Fibroblast of peridontal ligament (primary cell): Measurements from ENCODE around the gene SLC7A6OS.

Experiments
- DNase-seq: peaks from one replicate; pipeline ENCODE4 v3.0.0-alpha.2; 2010; ENCODE audit errors: extremely low read depth

SLC7A6OS gene

GRCh38 chr16:68279726-68280558 lies 30.8 kb downstream of the SLC7A6OS start:
- DNase-seq, result no peak

GRCh38 chr16:68276223-68276622 lies 34.5 kb downstream of the SLC7A6OS start:
- no peak for DNase-seq

DNA sequence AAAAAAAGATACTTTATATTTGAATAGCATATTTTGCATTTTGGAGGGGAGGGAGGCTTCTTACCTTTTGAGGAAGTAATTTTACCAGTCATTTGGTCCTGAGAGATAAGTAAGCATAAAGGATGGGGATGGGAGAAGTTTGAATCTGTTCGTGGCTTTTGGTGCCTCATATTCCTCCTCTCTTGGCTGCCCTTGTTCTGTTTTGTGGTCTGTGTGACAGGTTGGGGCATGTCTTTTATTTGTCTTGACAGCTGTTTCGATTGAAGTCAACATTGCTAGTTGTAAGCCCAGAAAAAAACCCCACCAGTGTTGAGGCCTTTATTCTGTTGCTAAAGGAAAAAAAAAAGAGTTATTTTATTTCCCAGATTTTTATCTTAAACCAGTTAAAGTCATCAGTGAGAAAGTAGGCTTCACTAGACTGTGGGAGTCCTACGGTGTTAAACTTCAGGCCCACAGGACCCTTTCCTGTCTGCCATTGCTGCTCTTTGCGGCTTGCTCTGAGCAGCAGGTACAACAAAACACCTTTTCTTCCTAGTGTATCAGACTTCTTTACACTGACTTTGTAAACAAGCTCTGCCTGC lies 35.0 kb downstream of the SLC7A6OS start:
- no peak for DNase-seq

GRCh38 chr16:68274441-68274840 lies 36.3 kb downstream of the SLC7A6OS start:
- no peak for DNase-seq

GRCh38 chr16:68273896-68274295 lies 36.9 kb downstream of the SLC7A6OS start:
- DNase-seq, result no peak

GRCh38 chr16:68273459-68273858 lies 37.3 kb downstream of the SLC7A6OS start:
- no peak for DNase-seq

GRCh38 chr16:68272507-68273209 lies 38.1 kb downstream of the SLC7A6OS start:
- DNase-seq, result no peak

GRCh38 chr16:68270353-68270752 lies 40.4 kb downstream of the SLC7A6OS start:
- DNase-seq, result no peak

GRCh38 chr16:68269793-68270192 lies 41.0 kb downstream of the SLC7A6OS start:
- DNase-seq, result no peak

DNA sequence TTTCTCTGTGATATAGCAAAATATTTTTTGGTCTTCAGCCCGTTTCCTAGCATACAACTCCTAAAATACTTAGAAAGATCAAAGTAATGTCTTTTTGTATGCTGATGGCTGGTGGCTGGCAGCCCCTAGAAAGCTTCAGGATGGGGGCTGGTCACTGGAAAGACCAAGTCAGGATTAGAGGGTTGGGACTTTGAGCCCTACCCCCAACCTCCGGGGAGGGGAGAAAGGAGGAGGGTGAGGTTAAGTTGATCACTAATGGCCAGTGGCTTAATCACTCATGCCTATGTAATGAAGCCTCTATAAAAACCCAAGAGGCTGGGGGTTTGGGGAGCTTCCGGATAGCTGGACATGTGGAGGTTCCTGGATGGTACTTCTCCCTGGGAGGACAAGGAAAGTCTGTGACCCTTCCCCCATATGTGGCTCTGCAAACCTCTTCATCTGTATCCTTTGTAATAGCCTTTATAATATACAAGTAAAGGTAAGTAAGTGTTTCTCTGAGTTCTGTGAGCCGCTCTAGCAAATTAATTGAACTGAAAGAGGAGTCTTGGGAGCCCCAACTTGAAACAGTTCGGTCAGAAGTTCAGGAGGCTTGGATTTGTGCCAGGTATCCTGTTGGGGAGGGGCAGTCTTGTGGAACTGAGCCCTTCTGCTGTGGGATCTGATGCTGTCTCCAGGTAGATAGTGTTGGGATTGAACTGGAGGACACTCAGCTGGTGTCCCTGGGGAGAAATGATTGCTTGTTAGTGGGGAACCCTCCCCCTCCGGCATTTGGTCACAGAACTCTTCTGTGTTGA lies 42.9 kb downstream of the SLC7A6OS start:
- DNase-seq, result no peak

DNA sequence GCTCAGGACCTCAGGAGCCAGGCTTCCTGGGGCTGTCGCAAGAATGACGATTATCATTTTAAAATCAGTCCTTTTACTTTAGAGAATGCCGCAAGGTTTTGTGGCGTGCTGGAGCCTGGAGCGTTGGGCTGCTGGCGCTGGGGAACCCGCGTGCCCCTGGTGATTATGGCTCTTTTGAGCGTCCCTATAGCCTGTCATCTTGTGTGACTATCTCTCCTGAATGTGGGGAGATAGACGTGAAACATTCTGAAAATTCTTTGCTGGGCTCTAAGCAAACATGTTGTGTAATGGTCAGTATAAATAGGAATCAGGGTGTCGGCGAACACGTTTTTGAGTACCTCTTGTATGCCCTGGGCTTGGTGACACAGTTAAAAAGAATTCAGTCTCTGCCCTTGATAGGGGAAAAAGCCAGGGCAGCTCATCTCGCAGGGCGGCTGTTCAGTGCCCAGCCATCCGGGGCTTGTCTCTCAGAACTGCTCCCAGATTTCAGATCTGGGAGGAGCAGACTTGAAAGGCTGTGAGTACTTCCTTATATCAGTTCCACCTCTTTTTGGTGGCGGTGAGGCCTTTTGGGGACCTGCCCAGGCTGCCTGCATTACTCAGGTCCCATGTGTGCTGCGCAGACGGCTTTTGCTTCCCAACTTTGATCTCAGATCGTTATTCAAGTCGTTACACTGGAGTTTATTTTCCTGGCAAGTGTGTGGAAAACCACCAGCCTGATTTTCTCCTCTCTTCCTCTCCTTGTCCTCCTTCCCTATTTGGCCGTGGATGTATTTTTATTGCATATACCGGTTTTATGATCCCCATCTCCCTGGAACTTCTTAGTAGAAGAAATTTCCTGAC lies 45.4 kb downstream of the SLC7A6OS start:
- peak; percentile 56 for DNase-seq

DNA sequence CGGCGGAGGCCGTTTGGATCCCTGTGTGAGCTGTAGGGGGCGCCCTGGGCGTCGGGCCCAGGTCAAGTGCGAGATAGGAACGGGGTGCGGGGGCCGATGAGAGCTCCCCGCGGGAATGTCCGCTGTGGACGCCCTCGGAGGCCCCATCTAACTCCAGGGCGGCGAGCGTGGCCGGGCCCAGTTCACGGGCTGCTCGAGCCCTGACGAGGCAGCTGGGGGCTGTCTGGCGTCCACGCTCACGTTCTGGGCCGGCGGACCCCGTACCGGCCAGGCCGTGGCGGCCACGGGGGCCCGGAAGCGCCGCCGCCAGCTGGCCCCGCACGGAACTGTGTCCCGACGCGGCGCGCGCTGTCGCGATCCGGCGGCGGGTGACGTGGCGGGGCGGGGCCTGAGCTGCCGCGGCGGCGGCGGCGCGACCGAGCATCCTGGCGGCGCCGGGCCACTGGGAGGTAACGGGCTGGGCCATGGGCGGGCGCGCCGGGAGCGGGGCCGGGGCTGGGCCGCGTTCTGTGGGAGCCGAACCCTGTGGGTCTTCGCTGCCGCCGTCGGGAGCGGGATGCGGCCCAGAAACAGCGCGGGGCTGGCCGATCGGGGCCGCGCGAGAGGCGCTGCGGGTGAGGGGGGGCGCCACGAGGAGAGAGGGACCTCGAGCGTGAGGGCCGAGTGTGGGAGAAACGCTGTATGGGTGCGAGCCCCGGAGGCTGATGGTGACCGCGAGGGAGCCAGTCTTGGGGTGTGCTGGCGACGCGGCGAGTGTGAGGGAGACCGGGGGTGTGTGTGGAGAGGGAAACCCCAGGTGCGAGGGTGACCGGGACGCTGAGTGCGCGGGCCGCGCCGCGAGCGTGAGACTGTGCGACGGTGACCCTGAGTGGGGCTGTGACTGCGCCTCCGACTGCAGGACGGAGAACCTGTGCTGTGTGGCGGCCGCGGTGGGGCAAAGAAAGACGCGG lies 46.3 kb downstream of the SLC7A6OS start, which contains the start of gene SLC7A6:
Gene SLC7A6, plus strand, starts transcription at position 399 of the 950 bp plus-strand sequence. CDS start 10,201 bp downstream, outside the sequence.
- peak; percentile 57 for DNase-seq

DNA sequence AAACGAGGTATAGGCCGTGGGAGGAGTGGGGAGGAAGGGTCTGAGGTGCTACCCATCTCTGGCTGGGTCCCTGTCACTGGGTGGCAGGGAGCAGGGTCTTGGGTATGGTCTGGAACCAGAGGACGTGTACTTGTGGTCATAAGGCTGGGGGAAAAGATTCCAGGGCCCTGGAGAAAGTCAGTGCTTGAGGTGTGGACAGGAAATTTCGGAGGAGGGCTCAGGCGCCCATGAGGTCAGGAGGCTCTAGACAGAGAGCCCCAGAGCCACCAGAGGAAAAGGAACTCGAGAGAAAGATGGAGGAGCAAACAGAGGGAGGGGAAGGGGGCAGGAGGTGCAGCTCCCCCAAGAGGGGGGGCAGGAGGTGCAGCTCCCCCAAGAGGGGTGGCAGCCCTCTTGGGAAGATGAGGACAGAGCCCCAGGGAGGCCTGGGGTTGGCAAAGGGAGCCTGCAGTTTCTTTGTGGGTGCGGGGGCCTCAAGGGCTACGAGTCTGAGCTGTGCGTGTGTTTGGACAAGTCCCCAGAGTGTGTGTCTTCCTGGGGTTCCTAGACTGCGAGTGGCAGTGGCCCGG lies 47.1 kb downstream of the SLC7A6OS start:
- DNase-seq, result no peak

DNA sequence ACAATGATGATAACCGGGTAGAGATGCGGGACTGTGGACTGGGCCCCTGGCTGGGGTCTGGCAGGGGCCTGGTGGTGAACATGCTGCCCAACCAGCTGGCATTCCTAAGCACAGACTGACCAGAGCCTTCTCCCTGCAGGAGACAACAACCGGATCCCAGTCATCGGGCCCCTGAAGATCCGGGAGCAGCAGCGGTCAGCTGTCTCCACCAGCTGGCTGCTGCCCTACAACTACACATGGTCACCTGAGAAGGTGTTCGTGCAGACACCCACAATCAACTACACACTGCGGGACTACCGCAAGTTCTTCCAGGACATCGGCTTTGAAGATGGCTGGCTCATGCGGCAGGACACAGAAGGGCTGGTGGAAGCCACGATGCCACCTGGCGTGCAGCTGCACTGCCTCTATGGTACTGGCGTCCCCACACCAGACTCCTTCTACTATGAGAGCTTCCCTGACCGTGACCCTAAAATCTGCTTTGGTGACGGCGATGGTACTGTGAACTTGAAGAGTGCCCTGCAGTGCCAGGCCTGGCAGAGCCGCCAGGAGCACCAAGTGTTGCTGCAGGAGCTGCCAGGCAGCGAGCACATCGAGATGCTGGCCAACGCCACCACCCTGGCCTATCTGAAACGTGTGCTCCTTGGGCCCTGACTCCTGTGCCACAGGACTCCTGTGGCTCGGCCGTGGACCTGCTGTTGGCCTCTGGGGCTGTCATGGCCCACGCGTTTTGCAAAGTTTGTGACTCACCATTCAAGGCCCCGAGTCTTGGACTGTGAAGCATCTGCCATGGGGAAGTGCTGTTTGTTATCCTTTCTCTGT lies 51.5 kb downstream of the SLC7A6OS start:
- DNase-seq, result no peak

GRCh38 chr16:68257906-68258800 lies 52.6 kb downstream of the SLC7A6OS start:
- peak; percentile 53 for DNase-seq

DNA sequence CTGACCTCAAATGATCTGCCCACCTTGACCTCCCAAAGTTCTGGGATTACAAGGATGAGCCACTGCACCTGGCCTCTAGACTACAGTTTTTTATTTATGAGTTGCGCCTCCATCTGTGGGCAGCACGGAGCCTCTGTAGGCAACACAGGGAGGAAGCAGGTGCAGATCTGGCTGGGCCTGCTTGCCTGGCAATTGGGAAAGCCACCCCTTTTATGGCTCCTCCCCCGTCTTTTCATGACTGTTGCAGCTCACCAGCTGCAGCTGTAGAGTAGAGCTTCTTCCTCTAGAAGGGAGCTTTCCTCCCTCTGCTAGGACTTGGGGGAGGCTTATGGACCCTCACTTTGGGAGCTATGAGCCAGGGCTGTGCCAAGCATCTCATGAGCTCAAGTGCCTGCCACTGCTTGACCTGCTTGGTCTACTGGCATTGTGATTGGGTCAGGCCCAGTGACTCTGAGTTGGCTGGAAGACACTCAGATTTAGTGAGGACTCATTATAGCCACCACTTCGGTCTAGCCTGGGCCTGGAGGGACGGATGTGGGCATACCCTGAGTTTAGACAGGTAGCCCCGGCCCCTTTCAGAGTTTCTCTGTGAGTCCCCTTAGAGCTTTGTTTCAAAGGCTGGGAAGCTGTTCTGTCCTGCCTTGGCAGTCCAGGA lies 53.4 kb downstream of the SLC7A6OS start:
- no peak for DNase-seq

DNA sequence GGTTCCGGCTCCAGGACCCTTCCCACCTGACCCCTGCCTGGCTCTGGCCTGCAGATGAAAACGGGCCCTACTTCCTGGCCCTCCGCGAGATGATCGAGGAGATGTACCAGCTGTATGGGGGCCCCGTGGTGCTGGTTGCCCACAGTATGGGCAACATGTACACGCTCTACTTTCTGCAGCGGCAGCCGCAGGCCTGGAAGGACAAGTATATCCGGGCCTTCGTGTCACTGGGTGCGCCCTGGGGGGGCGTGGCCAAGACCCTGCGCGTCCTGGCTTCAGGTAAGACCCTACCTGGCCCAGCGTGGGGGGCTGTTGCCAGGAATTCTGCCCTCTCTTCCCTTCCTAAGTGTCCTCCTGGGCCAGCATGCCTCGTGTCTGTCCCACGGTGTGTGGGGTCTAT lies 55.0 kb downstream of the SLC7A6OS start:
- no peak for DNase-seq
